GM21390 (cell line): ENCODE measurements around the gene OTOP2.
"Not testable (repeated sequence)": the region's sequence is repeated elsewhere in the genome, so short reads cannot be mapped to it uniquely, and the experiment has no call there.

ENCODE experiments used
- ATAC-seq: cut with Tn5 transposase; IDR thresholded peaks from one replicate; pipeline ENCODE4 v1.9.1; 2021; ENCODE audit not compliant: unreplicated experiment

Gene OTOP2

DNA sequence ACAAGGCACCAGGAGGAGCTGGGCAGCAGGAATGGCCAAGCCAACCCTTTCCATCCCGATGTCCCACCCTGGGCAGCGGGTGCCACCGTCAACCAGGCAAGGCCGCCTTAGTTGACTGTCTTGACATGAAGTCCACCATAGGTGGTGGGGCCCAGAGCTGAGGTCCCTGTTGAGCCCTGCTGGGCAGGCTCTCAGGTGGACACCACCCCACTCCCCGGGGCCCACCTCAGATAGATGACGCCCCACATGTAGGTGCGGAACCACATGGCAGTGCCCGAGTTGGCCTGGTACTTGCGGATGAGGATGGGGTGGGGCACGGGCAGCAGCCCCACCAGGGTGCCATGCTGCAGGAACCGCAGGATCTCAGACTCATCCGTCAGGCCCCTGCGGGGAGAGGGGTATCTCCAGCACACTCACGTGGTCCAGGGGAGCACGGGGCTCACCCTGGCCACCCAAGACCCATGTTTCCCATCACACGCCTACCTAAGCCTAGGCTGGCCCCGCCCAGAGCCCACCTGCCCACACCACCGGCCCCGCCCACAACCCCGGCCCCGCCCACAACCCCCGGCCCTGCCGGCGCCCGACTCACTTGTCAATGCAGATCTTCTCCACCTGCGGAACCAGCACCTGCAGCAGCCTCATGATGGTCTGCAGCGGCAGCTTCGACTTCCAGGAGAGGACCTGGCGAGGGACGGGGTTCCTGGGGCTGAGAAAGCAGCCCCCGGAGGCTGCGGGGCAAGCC is 27.8 kb downstream of the OTOP2 start:
- ATAC-seq: no peak

DNA sequence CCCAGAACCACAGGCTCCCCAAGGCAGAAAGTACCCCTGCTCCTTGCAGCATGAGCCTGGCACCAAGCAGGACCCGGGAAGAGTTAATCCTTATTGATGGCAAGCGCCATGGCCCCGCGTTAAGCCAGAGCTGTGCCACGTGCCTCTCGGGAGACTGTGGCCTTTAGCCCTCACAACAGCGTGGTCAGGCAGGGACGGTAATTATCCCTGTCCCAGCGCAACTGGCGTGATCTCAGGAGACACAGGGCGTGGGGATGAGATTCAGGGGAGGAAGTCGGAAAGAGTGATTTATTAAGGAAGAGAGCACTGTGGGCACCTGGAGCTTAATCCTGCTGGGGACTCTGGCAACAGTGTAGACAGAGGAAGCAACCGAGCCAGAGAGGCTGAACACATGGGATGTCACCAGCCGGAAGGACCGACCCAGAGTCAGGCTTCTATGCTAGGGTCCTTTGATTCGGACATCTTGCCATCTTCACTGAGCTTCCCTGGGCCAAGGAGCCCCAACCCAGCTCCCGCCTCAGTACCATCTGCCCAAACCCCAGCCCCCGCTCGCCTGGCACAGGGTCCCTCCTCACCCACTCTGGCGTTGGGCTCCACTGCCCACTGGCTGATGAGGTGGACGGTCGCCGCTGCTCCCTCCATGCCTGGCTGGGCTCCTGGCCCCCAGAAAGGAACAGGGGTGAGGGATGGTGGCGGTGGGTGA is 28.5 kb downstream of the OTOP2 start:
- no peak for ATAC-seq

DNA sequence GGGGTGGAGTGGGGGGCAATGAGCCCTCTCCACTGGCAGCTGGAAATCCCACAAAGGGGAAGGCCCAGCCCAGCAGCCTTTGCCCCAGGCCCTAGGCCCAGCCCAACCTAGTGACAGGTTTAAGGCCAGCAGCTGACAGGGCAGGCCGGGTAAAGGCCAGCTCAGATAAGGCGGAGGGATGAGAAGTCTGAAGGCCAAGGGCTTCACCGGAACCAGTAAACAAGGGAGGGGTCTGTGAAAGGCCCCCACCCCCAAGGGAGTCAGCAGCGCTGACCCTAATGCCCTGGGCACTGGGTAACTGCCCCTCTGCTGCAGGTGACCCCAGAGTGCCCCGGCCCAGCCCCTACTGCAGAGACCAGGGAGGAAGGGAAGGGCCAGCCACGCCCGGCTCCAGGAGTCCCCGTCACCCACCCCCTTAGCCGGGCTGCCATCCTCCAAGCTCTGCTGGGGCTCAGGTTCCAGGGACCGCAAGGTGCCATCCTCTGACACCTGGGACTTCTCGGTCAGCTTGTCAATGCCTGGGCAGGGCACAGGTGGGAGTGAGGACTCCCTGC is 29.1 kb downstream of the OTOP2 start:
- no peak for ATAC-seq

DNA sequence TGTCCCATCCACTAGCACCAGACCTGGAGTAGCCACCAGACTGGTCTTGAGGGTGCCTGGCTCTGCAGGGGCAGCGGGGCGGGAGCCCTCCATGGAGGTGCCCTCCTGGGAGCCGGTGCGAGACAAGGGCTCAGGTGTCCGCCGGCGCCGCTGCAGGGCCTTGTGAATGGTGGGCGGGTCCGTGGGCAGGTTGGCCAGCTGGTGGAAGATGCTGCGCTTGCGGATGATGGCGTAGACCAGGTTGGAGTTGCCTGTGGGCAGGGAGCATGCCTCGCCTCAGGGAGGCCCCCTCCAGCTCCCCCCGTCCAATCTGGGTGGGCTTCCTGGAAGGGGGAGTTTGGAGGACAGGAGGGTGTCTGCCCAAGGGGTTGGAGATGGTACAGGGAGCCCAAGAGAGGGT is 30.0 kb downstream of the OTOP2 start:
- ATAC-seq: no peak

GRCh38 chr17:74954665-74955421 is 30.8 kb downstream of the OTOP2 start:
- no peak for ATAC-seq

DNA sequence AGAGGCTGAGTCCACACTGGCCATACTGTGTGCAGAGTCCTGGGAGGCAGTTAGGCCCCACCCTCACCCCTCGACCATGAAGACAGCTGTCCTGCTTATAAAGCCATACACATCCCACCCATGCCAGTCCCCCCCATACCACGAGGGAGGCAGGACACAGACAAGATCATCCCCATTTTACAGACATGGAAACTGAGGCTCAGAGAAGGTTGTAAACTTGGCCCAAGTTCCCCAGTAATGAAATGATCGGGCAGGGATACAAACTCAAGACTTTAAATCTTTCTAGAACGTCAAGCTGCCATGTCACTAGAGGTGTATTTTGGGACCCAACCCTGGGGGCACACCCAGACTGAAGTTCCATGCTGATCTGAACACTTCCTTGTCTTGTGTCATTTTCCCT is 32.0 kb downstream of the OTOP2 start:
- no peak for ATAC-seq

DNA sequence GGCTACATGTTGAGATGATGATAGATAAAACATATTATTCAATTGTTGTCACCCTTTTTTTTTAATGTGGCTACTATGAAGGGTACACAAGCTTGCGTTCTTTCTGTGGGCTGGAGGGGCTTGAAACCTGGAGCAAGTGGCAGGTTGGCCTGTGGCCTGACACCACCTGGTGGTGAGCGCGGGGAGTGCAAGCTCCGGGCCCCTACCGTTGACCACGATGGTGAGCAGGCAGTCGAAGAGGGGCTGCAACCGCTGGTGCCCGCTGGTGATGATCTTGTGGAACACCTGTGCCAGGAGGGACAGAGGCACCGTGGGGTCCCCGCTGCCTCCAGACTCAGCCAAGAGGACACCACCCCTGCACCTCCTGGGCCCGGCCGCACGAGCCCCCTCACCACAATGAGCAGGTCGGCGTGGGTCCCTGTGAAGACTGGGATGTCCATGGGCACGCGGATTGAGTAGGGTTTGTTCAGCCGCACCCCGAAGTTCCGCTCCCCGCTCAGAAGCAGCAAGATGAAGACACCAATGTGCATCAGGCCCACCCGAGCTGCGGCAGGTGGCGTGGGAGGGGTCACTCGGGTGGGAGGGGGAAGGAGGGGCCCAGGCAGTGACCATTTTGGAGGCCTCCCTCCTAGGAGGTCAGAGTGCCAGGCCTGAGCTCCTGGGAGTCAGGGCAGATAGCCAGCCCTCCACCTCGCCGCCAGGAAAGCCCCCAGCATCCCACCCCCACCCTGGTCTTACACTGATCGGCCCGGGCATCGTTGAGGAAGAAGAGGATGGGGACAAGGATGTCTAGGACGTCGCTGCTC is 34.1 kb downstream of the OTOP2 start:
- no peak for ATAC-seq

- ATAC-seq: no peak
Measured at GRCh38 chr17:74959826-74960515, 35.9 kb downstream of the OTOP2 start.

DNA sequence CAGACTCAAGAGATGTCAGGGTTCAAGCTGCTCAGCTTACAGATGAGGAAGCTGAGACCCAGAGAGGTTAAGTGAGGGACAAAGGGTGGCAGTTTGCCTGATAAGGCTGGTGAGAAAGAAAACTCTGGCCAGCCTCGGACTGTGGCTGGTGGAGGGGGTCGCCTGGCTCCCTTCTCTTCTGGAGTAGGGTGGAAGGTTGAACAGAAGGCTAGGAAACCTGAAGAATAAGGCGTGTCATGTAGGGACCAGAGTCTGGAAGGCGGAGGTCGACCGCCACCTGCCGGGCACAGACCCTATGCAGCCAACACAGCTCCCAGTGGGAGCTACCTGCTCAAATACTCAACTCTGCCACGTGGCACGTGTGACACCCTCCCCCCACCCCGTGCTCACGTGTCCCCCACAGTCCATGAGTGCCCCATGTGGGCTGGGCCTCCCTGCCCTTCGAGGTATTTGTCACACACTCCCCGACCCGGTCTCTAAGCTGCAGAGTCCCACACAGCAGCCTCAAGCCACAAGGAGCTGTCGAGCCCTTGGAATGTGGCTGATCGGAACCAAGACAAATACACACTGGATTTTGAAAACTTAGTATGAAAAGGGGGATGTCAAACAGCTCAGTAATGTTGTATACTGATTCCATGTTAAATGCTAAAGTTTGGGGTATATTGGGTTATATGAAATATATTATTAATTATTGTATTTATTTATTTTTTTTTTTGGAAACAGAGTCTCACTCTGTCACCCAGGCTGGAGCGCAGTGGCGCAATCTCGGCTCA is 36.7 kb downstream of the OTOP2 start:
- ATAC-seq: no peak

- no peak for ATAC-seq
Measured at GRCh38 chr17:74961657-74962350, 37.7 kb downstream of the OTOP2 start.

DNA sequence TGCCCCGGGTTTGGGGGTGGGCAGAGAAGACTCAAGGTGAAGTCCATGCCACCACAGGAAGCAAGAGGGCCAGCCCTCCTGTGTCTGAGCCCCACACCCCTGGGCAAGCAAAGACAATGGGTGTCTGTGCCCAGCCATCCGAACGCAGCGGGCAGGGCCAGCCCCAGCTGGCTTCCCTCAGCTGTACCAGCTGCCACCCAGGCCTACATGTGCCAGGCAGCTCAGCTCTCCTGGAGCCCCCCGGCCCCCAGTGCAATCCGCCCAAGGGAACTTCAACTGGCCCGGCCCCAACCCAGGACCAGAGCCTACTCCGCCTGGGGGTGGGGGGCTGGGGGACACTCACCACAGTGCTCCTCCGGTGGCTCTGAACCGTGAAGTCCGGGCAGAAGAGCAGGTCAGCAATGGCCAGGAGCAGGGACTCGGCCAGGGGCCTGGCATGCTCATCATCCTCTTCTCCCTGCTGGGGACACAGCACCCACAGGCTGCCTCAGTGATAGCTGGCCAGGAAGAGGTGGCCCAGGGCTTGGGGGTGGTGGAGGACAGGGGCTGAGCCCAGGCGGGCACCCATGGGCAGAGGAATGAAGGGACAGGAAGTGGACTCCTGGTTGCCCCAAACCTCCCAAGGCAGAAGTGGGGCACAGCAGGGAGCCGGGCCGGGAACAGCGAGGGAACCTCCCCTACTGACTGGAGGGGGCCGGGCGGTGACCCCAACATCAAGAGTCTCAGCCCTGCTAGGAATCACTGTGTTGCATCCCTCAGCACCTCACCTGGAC is 38.7 kb downstream of the OTOP2 start:
- ATAC-seq: no peak

GRCh38 chr17:74963656-74964055 is 39.6 kb downstream of the OTOP2 start:
- ATAC-seq: no peak

- no peak for ATAC-seq
Measured at GRCh38 chr17:74964246-74964761, 40.2 kb downstream of the OTOP2 start.

DNA sequence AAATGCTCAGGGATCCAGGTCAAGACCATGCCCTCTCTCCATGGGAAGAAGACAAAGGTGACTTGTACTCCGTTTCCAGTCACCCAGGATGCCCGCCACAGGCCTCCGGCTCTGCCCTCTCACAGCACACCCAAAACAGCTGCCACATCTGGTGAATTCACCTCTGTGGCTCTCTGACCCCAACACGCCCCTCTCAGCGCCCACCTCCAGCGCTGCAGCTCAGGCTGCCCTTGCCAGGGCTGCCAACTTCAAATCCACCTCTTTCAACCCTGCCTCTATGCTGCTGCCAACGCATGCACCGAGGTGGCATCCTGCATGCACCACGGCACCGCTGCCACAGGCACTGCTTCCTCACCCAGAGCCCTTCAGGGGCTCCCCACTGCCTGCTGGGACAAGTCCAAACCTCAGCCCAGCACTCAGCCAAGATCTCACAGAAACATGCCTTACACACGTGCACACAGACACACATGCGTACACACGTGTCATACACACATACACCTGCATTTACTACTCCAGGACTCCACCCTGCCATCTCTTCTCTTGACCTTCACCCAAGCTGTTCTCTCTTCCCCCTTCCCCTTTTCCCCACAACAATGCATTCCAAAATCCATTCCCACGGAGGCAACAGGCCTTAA is 41.0 kb downstream of the OTOP2 start:
- ATAC-seq: no peak

- no peak for ATAC-seq
Measured at GRCh38 chr17:74968361-74968780, 44.3 kb downstream of the OTOP2 start.

- ATAC-seq: not testable (repeated sequence)
Measured at GRCh38 chr17:74969501-74969900, 45.4 kb downstream of the OTOP2 start.

GRCh38 chr17:74970395-74970794 is 46.3 kb downstream of the OTOP2 start:
- ATAC-seq: no peak
